PC-9 (cell line): ENCODE results near the gene SESN3.

ENCODE experiments used
- CTCF ChIP-seq: fragments of 200-600 bp; sonication (generic); conservative IDR thresholded peaks from 2 replicates; pipeline ENCODE4 v1.6.1; 2017; ENCODE audit warnings: mixed run types, antibody characterized with exemption, mild to moderate bottlenecking, moderate library complexity
- EZH2 ChIP-seq: fragments of 200-600 bp; sonication (generic); IDR thresholded peaks from 2 replicates; pipeline ENCODE4 v1.8.0; 2017; ENCODE audit warnings: antibody characterized with exemption, low read depth

- no peak for TF ChIP-seq EZH2
- no peak for TF ChIP-seq CTCF
Measured at GRCh38 chr11:95257456-95257971, 26.5 kb upstream of the SESN3 start.
